HepG2 (cell line): ENCODE results near the gene HCK. TPM values are rescaled to one million over a fixed set of nuclear protein-coding genes. Genes with fewer than 3 reads are reported as not detected.

Experiments used
- HMGXB4 ChIP-seq, 2 experiments: sonication (generic) in 1 of 2; formaldehyde crosslinking in 1 of 2; IDR thresholded peaks; 2 replicates each; pipeline versions ENCODE4 v1.4.0 to v1.6.1; 2018 to 2020; ENCODE audit warnings: missing genetic modification reagents in 2 of 2, borderline replicate concordance in 1 of 2, low read depth in 1 of 2, mild to moderate bottlenecking in 1 of 2, missing biosample characterization in 1 of 2
- MLX ChIP-seq: IDR thresholded peaks from 2 replicates; pipeline ENCODE4 v1.6.1; 2016
- NFE2L2 ChIP-seq: fragments of 150-350 bp; IDR thresholded peaks from 2 replicates; pipeline ENCODE4 v1.6.1; 2014; ENCODE audit warnings: low read length
- SALL2 ChIP-seq: sonication (generic); formaldehyde crosslinking; IDR thresholded peaks from 2 replicates; pipeline ENCODE4 v1.8.1; 2023; ENCODE audit warnings: mild to moderate bottlenecking, missing genetic modification reagents, inconsistent platforms
- SRSF1 ChIP-seq: fragments of 200-400 bp; formaldehyde crosslinking; optimal IDR thresholded peaks from 2 replicates; pipeline ENCODE3; 2017; ENCODE audit warnings: mild to moderate bottlenecking, low read depth, low read length, moderate library complexity
- TRIM24 ChIP-seq: sonication (generic); formaldehyde crosslinking; IDR thresholded peaks from 2 replicates; pipeline ENCODE4 v1.8.0; 2022; ENCODE audit warnings: mild to moderate bottlenecking, missing genetic modification reagents
- ZBTB21 ChIP-seq: sonication (generic); formaldehyde crosslinking; IDR thresholded peaks from 2 replicates; pipeline ENCODE4 v1.4.0; 2020; ENCODE audit warnings: missing genetic modification reagents
- ZNF362 ChIP-seq: sonication (generic); formaldehyde crosslinking; IDR thresholded peaks from 2 replicates; pipeline ENCODE4 v1.4.0; 2020; ENCODE audit warnings: missing genetic modification reagents, mild to moderate bottlenecking, borderline replicate concordance
- ZNF546 ChIP-seq: sonication (generic); formaldehyde crosslinking; conservative IDR thresholded peaks from 2 replicates; pipeline ENCODE4 v1.8.1; 2023; ENCODE audit warnings: mild to moderate bottlenecking, missing genetic modification reagents
- ZNF607 ChIP-seq: sonication (generic); formaldehyde crosslinking; IDR thresholded peaks from 2 replicates; pipeline ENCODE4 v1.5.1; 2020; ENCODE audit warnings: missing genetic modification reagents, mild to moderate bottlenecking, borderline replicate concordance
- polyA plus RNA-seq, 8 experiments: library from polyadenylated mRNA; depleted of rRNA in 3 of 8; stranded (reverse) in 7 of 8; unstranded in 1 of 8; fragments of >200 nt; fragmentation: Illumina TruSeq in 4 of 8; extraction: Trizol in 4 of 8; gene quantifications; 2 replicates each; pipeline versions ENCODE4 v1.2.1 to v1.2.3, GENCODE V29; 2011 to 2016; ENCODE audit warnings: low read depth in 4 of 8, missing spikeins in 1 of 8, mixed read lengths in 1 of 8; ENCODE audit not compliant: insufficient read depth in 1 of 8
- total RNA-seq, 5 experiments: library from RNA; depleted of rRNA; stranded (reverse); fragments of >200 nt; fragmentation: Illumina TruSeq; extraction: Trizol; gene quantifications; 2 replicates each; pipeline ENCODE4 v1.2.3, GENCODE V29; 2016; ENCODE audit warnings: low read depth in 1 of 5
- TF ChIP-seq, protein P1 (sequence below): IDR thresholded peaks from 2 replicates; pipeline ENCODE4 v1.6.1; 2012; ENCODE audit warnings: low read depth, low read length, improper control_type of control experiment
- TF ChIP-seq, protein P2 (sequence below): sonication (generic); formaldehyde crosslinking; IDR thresholded peaks from 2 replicates; pipeline ENCODE4 v1.8.0; 2023; ENCODE audit warnings: mild to moderate bottlenecking, missing genetic modification reagents
- TF ChIP-seq, protein P3 (sequence below): sonication (generic); formaldehyde crosslinking; IDR thresholded peaks from 2 replicates; pipeline ENCODE4 v1.4.0; 2020; ENCODE audit warnings: missing genetic modification reagents

HCK gene
- total and polyA plus RNA-seq, 2 of the 13 experiments (the other 11 are each of a cell fraction or from before 2014, with no cell fraction given) = 0.04 TPM; not detected in 1

DNA sequence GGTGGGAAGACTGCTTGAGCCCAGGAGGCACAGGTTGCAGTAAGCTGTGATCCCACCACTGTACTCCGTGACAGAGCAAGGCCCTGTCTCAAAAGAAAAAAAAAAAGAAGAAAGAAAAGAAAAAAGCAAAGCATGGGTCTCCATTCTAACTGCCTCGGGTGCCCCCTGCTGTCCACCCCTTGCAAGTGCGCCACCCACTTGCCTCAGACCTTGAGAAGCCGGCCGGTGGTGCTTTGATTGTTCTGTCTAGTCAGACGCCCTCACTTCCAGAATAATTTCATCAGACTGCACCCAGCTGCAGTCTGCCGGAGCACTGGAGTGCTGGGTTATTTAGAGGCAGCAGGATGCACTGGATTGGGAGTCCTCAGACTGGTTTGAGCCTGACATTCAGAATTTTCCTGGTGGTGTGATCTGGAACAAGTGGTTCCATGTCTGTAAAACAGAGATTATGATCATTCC, 39.9 kb downstream of the HCK start (continued):
- TF ChIP-seq ZNF362 = peak; percentile 90
- TF ChIP-seq MLX (CRISPR knock-in tag) = no peak
- TF ChIP-seq SALL2 (CRISPR knock-in tag) = peak; percentile 52; the same call in 1 of the 2 replicates
- TF ChIP-seq, protein P1, sequence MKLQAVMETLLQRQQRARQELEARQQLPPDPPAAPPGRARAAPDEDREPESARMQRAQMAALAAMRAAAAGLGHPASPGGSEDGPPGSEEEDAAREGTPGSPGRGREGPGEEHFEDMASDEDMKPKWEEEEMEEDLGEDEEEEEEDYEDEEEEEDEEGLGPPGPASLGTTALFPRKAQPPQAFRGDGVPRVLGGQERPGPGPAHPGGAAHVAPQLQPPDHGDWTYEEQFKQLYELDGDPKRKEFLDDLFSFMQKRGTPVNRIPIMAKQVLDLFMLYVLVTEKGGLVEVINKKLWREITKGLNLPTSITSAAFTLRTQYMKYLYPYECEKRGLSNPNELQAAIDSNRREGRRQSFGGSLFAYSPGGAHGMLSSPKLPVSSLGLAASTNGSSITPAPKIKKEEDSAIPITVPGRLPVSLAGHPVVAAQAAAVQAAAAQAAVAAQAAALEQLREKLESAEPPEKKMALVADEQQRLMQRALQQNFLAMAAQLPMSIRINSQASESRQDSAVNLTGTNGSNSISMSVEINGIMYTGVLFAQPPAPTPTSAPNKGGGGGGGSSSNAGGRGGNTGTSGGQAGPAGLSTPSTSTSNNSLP = 0 out of 2 replicates have a peak, but pooled peaks have one; percentile 14
- TF ChIP-seq ZNF546 (CRISPR knock-in tag) = no peak
- no peak for TF ChIP-seq ZNF607 (CRISPR knock-in tag)
- TF ChIP-seq NFE2L2 = 0 out of 2 replicates have a peak, but pooled peaks have one; percentile 5
- TF ChIP-seq HMGXB4 (CRISPR knock-in tag; IDR thresholded peaks at IDR 0.05; ENCODE audit: borderline replicate concordance in 1 of 2, low read depth in 1 of 2) = 0 out of 4 replicates have a peak, but pooled peaks of 1 of the 2 experiments have one; percentile 49
- TF ChIP-seq, protein P2, sequence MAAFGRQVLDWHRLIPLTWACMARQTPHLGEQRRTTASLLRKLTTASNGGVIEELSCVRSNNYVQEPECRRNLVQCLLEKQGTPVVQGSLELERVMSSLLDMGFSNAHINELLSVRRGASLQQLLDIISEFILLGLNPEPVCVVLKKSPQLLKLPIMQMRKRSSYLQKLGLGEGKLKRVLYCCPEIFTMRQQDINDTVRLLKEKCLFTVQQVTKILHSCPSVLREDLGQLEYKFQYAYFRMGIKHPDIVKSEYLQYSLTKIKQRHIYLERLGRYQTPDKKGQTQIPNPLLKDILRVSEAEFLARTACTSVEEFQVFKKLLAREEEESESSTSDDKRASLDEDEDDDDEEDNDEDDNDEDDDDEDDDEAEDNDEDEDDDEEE (CRISPR knock-in tag) = no peak
- TF ChIP-seq ZBTB21 (CRISPR knock-in tag) = no peak
- TF ChIP-seq TRIM24 (CRISPR knock-in tag) = no peak
- TF ChIP-seq, protein P3, sequence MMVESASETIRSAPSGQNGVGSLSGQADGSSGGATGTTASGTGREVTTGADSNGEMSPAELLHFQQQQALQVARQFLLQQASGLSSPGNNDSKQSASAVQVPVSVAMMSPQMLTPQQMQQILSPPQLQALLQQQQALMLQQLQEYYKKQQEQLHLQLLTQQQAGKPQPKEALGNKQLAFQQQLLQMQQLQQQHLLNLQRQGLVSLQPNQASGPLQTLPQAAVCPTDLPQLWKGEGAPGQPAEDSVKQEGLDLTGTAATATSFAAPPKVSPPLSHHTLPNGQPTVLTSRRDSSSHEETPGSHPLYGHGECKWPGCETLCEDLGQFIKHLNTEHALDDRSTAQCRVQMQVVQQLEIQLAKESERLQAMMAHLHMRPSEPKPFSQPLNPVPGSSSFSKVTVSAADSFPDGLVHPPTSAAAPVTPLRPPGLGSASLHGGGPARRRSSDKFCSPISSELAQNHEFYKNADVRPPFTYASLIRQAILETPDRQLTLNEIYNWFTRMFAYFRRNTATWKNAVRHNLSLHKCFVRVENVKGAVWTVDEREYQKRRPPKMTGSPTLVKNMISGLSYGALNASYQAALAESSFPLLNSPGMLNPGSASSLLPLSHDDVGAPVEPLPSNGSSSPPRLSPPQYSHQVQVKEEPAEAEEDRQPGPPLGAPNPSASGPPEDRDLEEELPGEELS = peak; percentile 24; the same call in 1 of the 2 replicates
- TF ChIP-seq SRSF1 = no peak
